Thymus (tissue), 11 donors: ENCODE data around the gene FAM50B. TPM values are rescaled to one million over a fixed set of nuclear protein-coding genes. Genes with fewer than 3 reads are reported as not detected.

Source experiments
- DNase-seq, 9 donors: peaks; one replicate each; pipeline ENCODE4 v3.0.0-alpha.2; 2013; ENCODE audit warnings: low spot score in 9 of 9, low read depth in 6 of 9, missing footprints in 1 of 9
- H3K27ac ChIP-seq, 2 donors: one replicate each; pipeline ENCODE4 v1.5.1; 2013; ENCODE audit warnings: control low read depth in 1 of 2, low read depth in 1 of 2, low read length in 1 of 2, mild to moderate bottlenecking in 1 of 2, moderate library complexity in 1 of 2
- H3K27me3 ChIP-seq, 2 donors: one replicate each; pipeline ENCODE4 v1.5.1; 2013; ENCODE audit warnings: low read length in 1 of 2; ENCODE audit not compliant: control insufficient read depth in 2 of 2, insufficient read depth in 1 of 2
- H3K36me3 ChIP-seq, 2 donors: one replicate each; pipeline ENCODE4 v1.5.1; 2013; ENCODE audit warnings: low read length in 1 of 2, mild to moderate bottlenecking in 1 of 2, moderate library complexity in 1 of 2; ENCODE audit not compliant: control insufficient read depth in 2 of 2, insufficient read depth in 2 of 2
- H3K4me1 ChIP-seq, 2 donors: one replicate each; pipeline ENCODE4 v1.5.1; 2013; ENCODE audit warnings: low read length in 2 of 2; ENCODE audit not compliant: control insufficient read depth in 2 of 2, insufficient read depth in 2 of 2
- H3K4me3 ChIP-seq, 2 donors: one replicate each; pipeline ENCODE4 v1.5.1; 2013; ENCODE audit warnings: low read length in 2 of 2, control low read depth in 1 of 2, mild to moderate bottlenecking in 1 of 2
- H3K9me3 ChIP-seq, 2 donors: one replicate each; pipeline ENCODE4 v1.5.1; 2013; ENCODE audit warnings: low read length in 1 of 2, mild to moderate bottlenecking in 1 of 2; ENCODE audit not compliant: control insufficient read depth in 2 of 2, insufficient read depth in 1 of 2
- WGBS: extraction: QIAGEN DNeasy Blood & Tissue Kit; methylation state at CpG from one replicate; pipeline ENCODE4 v1.1.7; 2013; 5-methylcytosine and 5-hydroxymethylcytosine counted together
- polyA plus RNA-seq: library from polyadenylated mRNA; stranded (reverse); fragments of 200-250 nt; gene quantifications from one replicate; pipeline ENCODE4 v1.2.3, GENCODE V29; 2013
- total RNA-seq: library from RNA; stranded (reverse); fragments of 120-200 nt; gene quantifications from one replicate; pipeline ENCODE4 v1.2.4, GENCODE V29; 2013
- donor health status: healthy.

The FAM50B gene
- total and polyA plus RNA-seq, 2 donors: 11.2 to 11.6 TPM

GRCh38 chr6:3806169-3806922, 42.8 kb upstream of the FAM50B start:
- H3K27ac ChIP-seq: no peak overlapping the region
- H3K4me1 ChIP-seq: no peaks in the 10 kb centered on the region
- no peak for DNase-seq
- 96% methylated on average over 15 of the region's 15 CpGs for WGBS
- H3K36me3 ChIP-seq: no peaks in the 10 kb centered on the region
- no peaks in the 10 kb centered on the region for H3K9me3 ChIP-seq
- H3K4me3 ChIP-seq: no peak overlapping the region
- H3K27me3 ChIP-seq: no peaks in the 10 kb centered on the region

GRCh38 chr6:3808199-3808598, 41.0 kb upstream of the FAM50B start:
- no peaks in the 10 kb centered on the region for H3K9me3 ChIP-seq
- 94% methylated on average over 3 of the region's 3 CpGs for WGBS
- H3K4me3 ChIP-seq: no peak overlapping the region
- no peak overlapping the region for H3K27ac ChIP-seq
- no peaks in the 10 kb centered on the region for H3K27me3 ChIP-seq
- no peaks in the 10 kb centered on the region for H3K4me1 ChIP-seq
- DNase-seq: no peak
- H3K36me3 ChIP-seq: no peaks in the 10 kb centered on the region

GRCh38 chr6:3808759-3809514, 40.2 kb upstream of the FAM50B start:
- WGBS: 95% methylated on average over 7 of the region's 7 CpGs
- Histone ChIP-seq H3K27ac (no peak overlapping the region), H3K36me3 (no peaks in the 10 kb centered on the region), H3K4me1 (no peaks in the 10 kb centered on the region), H3K4me3 (no peak overlapping the region), H3K27me3 (no peaks in the 10 kb centered on the region), H3K9me3 (no peaks in the 10 kb centered on the region)
- DNase-seq: no peak

- DNase-seq: no peak
- no peak overlapping the region for H3K27ac ChIP-seq
- H3K27me3 ChIP-seq: no peaks in the 10 kb centered on the region
- no peak overlapping the region for H3K4me3 ChIP-seq
- no peaks in the 10 kb centered on the region for H3K36me3 ChIP-seq
- 95% methylated on average over 1 of the region's 1 CpG for WGBS
- no peaks in the 10 kb centered on the region for H3K4me1 ChIP-seq
- H3K9me3 ChIP-seq: no peaks in the 10 kb centered on the region
Measured at GRCh38 chr6:3809515-3809891, 39.7 kb upstream of the FAM50B start.

GRCh38 chr6:3809982-3810381, 39.2 kb upstream of the FAM50B start:
- Histone ChIP-seq H3K4me1 (no peaks in the 10 kb centered on the region), H3K27ac (no peak overlapping the region), H3K27me3 (no peaks in the 10 kb centered on the region), H3K9me3 (no peaks in the 10 kb centered on the region), H3K36me3 (no peaks in the 10 kb centered on the region), H3K4me3 (no peak overlapping the region)
- DNase-seq: no peak
- WGBS: 98% methylated on average over 9 of the region's 9 CpGs

- WGBS: 71% methylated on average over 2 of the region's 2 CpGs
- H3K27me3 ChIP-seq: no peaks in the 10 kb centered on the region
Measured at GRCh38 chr6:3811191-3811590, 38.0 kb upstream of the FAM50B start.

GRCh38 chr6:3812596-3812995, 36.6 kb upstream of the FAM50B start:
- WGBS: 23% methylated on average over 3 of the region's 3 CpGs

More at GRCh38 chr6:3811191-3811590, 38.0 kb upstream of the FAM50B start:
- no peaks in the 10 kb centered on the region for H3K9me3 ChIP-seq
- H3K4me1 ChIP-seq: no peaks in the 10 kb centered on the region
- no peak overlapping the region for H3K27ac ChIP-seq
- no peak overlapping the region for H3K4me3 ChIP-seq
- H3K36me3 ChIP-seq: no peaks in the 10 kb centered on the region
- no peak for DNase-seq

GRCh38 chr6:3813150-3813780, 35.9 kb upstream of the FAM50B start:
- Histone ChIP-seq H3K36me3 (no peaks in the 10 kb centered on the region), H3K4me3 (no peak overlapping the region), H3K27me3 (no peaks in the 10 kb centered on the region), H3K27ac (no peak overlapping the region), H3K4me1 (no peaks in the 10 kb centered on the region), H3K9me3 (no peaks in the 10 kb centered on the region)
- peak in 2 of 9 donors; percentile 3 to 5 for DNase-seq
- 9% methylated on average over 13 of the region's 13 CpGs for WGBS

More at GRCh38 chr6:3812596-3812995, 36.6 kb upstream of the FAM50B start:
- Histone ChIP-seq H3K4me1 (no peaks in the 10 kb centered on the region), H3K9me3 (no peaks in the 10 kb centered on the region), H3K27ac (no peak overlapping the region), H3K27me3 (no peaks in the 10 kb centered on the region), H3K4me3 (no peak overlapping the region), H3K36me3 (no peaks in the 10 kb centered on the region)
- no peak for DNase-seq

- WGBS: 98% methylated on average over 15 of the region's 15 CpGs
- no peaks in the 10 kb centered on the region for H3K27me3 ChIP-seq
- no peak for DNase-seq
- no peaks in the 10 kb centered on the region for H3K9me3 ChIP-seq
- H3K4me3 ChIP-seq: no peak overlapping the region
- H3K27ac ChIP-seq: no peak overlapping the region
- H3K36me3 ChIP-seq: no peaks in the 10 kb centered on the region
- H3K4me1 ChIP-seq: no peaks in the 10 kb centered on the region
Measured at GRCh38 chr6:3813918-3814317, 35.3 kb upstream of the FAM50B start.
